H1 (cell line): Measurements from ENCODE around the gene MIPOL1. TPM values are rescaled to one million over a fixed set of nuclear protein-coding genes. Genes with fewer than 3 reads are reported as not detected.
A peak's percentile ranks its signal among the peaks of the same experiment; 100 is the strongest.

Experiments
- BCL11A ChIP-seq, 2 experiments: IDR thresholded peaks; one replicate each; pipeline ENCODE4 v1.6.1; 2011; ENCODE audit warnings: low read depth in 2 of 2, low read length in 2 of 2, mild to moderate bottlenecking in 2 of 2
- CBX8 ChIP-seq: fragments of 300-800, 300-1000 bp; sonication (generic); IDR thresholded peaks from 2 replicates; pipeline ENCODE4 v1.7.1; 2016; ENCODE audit warnings: low read depth, low read length, borderline replicate concordance
- CTBP2 ChIP-seq: IDR thresholded peaks from 2 replicates; pipeline ENCODE4 v1.7.0; 2011; ENCODE audit warnings: borderline replicate concordance, mild to moderate bottlenecking, moderate library complexity, mixed read lengths, low read length; ENCODE audit not compliant: insufficient read depth, insufficient read length
- EGR1 ChIP-seq: IDR thresholded peaks from 2 replicates; pipeline ENCODE4 v1.6.1; 2011; ENCODE audit warnings: low read depth, low read length, borderline replicate concordance
- EP300 ChIP-seq, 2 experiments: IDR thresholded peaks; 1 replicate in 1 of 2; 2 replicates in 1 of 2; pipeline ENCODE4 v1.6.1; 2011 to 2012; ENCODE audit warnings: low read depth in 2 of 2, low read length in 2 of 2, mild to moderate bottlenecking in 2 of 2, borderline replicate concordance in 1 of 2, inconsistent platforms in 1 of 2, moderate library complexity in 1 of 2
- EZH2 ChIP-seq: fragments of 200-600 bp; sonication (generic); IDR thresholded peaks from 2 replicates; pipeline ENCODE4 v1.7.1; 2012; ENCODE audit warnings: low read depth, mild to moderate bottlenecking, moderate library complexity, low read length, inconsistent platforms; ENCODE audit not compliant: severe bottlenecking
- FOSL1 ChIP-seq: IDR thresholded peaks from 2 replicates; pipeline ENCODE4 v1.6.1; 2011; ENCODE audit warnings: mild to moderate bottlenecking, low read depth, low read length, moderate library complexity; ENCODE audit not compliant: insufficient read depth
- JUN ChIP-seq: IDR thresholded peaks from 2 replicates; pipeline ENCODE4 v1.6.1; 2011; ENCODE audit warnings: low read depth, mild to moderate bottlenecking, improper control_type of control experiment, low read length
- NANOG ChIP-seq: IDR thresholded peaks from 2 replicates; pipeline ENCODE4 v1.6.1; 2011; ENCODE audit warnings: low read length, low read depth, mild to moderate bottlenecking, inconsistent platforms; ENCODE audit not compliant: insufficient read depth, poor library complexity, severe bottlenecking
- POLR2AphosphoS5 ChIP-seq: IDR thresholded peaks from 2 replicates; pipeline ENCODE4 v1.6.1; 2011; ENCODE audit warnings: low read depth, low read length
- RNF2 ChIP-seq: fragments of 200-900, 300-1000 bp; sonication (generic); IDR thresholded peaks from 2 replicates; pipeline ENCODE4 v1.7.1; 2016; ENCODE audit warnings: borderline replicate concordance, low read depth, mild to moderate bottlenecking, antibody characterized with exemption, low read length; ENCODE audit not compliant: poor library complexity, severe bottlenecking; ENCODE audit errors: missing control alignments
- SIN3A ChIP-seq, 2 experiments: IDR thresholded peaks in 1 of 2; conservative IDR thresholded peaks in 1 of 2; 2 replicates each; pipeline ENCODE4 v1.6.1; 2011 to 2012; ENCODE audit warnings: low read length in 2 of 2, improper control_type of control experiment in 1 of 2, low read depth in 1 of 2, mild to moderate bottlenecking in 1 of 2
- SIRT6 ChIP-seq: IDR thresholded peaks from one replicate; pipeline ENCODE4 v1.7.1; 2012; ENCODE audit warnings: low read length, inconsistent platforms
- SIX5 ChIP-seq: IDR thresholded peaks from 2 replicates; pipeline ENCODE4 v1.6.1; 2011; ENCODE audit warnings: mild to moderate bottlenecking, low read depth, low read length
- SP2 ChIP-seq: IDR thresholded peaks from 2 replicates; pipeline ENCODE4 v1.6.1; 2012; ENCODE audit warnings: mild to moderate bottlenecking, low read length, inconsistent platforms
- SUZ12 ChIP-seq: fragments of 200-600 bp; sonication (generic); IDR thresholded peaks from 2 replicates; pipeline ENCODE4 v1.6.1; 2012; ENCODE audit warnings: mild to moderate bottlenecking, inconsistent platforms, low read length, moderate library complexity, mixed read lengths
- TAF7 ChIP-seq: optimal IDR thresholded peaks from 2 replicates; pipeline ENCODE3; 2011; ENCODE audit warnings: low read depth, mild to moderate bottlenecking, inconsistent platforms, low read length, moderate library complexity, borderline replicate concordance
- TBP ChIP-seq: IDR thresholded peaks from 2 replicates; pipeline ENCODE4 v1.6.1; 2011; ENCODE audit warnings: low read depth, low read length, improper control_type of control experiment
- TEAD4 ChIP-seq: IDR thresholded peaks from 2 replicates; pipeline ENCODE4 v1.6.1; 2012; ENCODE audit warnings: low read depth, low read length, inconsistent platforms, mixed read lengths
- ZNF274 ChIP-seq: IDR thresholded peaks from 2 replicates; pipeline ENCODE4 v1.7.0; 2012; ENCODE audit warnings: low read length, borderline replicate concordance; ENCODE audit errors: extremely low read depth
- polyA plus RNA-seq, 7 experiments: library from polyadenylated mRNA; depleted of rRNA in 3 of 7; stranded (reverse) in 5 of 7; unstranded in 2 of 7; fragments of >200 nt in 5 of 7; fragments of 200-250 nt in 2 of 7; gene quantifications; 1 replicate in 5 of 7; 2 replicates in 1 of 7; 4 replicates in 1 of 7; pipeline versions ENCODE4 v1.2.1 to v1.2.3, GENCODE V29; 2011 to 2013; ENCODE audit warnings: missing spikeins in 2 of 7, mixed read lengths in 2 of 7
- total RNA-seq: library from RNA; stranded (reverse); fragmentation: NEBNext Ultra II Directional; extraction: Animal tissue kit (Norgen Biotek cat#: 25700); gene quantifications from 2 replicates; pipeline ENCODE4 v1.2.1, GENCODE V29; 2021
- TF ChIP-seq, protein P1 (sequence below): IDR thresholded peaks from 2 replicates; pipeline ENCODE4 v1.6.1; 2012; ENCODE audit warnings: inconsistent platforms
- TF ChIP-seq, protein P2 (sequence below): IDR thresholded peaks from 2 replicates; pipeline ENCODE4 v1.6.1; 2012; ENCODE audit warnings: inconsistent platforms

MIPOL1 gene
- total and polyA plus RNA-seq, 2 of the 8 experiments (the other 6 are each of a cell fraction or from before 2014, with no cell fraction given) = 2.8 to 23.9 TPM

GRCh38 chr14:37598747-37599506, 401.2 kb downstream of the MIPOL1 start (continued):
- TF ChIP-seq CTBP2 = no peak
- no peak for TF ChIP-seq TAF7
- TF ChIP-seq SP2 = no peak
- TF ChIP-seq SIX5 = no peak
- no peak for TF ChIP-seq EP300 (IDR thresholded peaks at IDR 0.05; ENCODE audit: borderline replicate concordance in 1 of 2, low read depth in 2 of 2, low read length in 2 of 2)
- TF ChIP-seq NANOG = no peak
- TF ChIP-seq, protein P1, sequence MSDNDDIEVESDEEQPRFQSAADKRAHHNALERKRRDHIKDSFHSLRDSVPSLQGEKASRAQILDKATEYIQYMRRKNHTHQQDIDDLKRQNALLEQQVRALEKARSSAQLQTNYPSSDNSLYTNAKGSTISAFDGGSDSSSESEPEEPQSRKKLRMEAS = peak; percentile 42
- TF ChIP-seq POLR2AphosphoS5 = no peak
- TF ChIP-seq BCL11A (IDR thresholded peaks at IDR 0.05; ENCODE audit: low read depth in 2 of 2, low read length in 2 of 2) = no peak
- TF ChIP-seq SUZ12 = peak; percentile 89
- TF ChIP-seq TBP = no peak
- TF ChIP-seq SIRT6 = no peak
- no peak for TF ChIP-seq TEAD4
- TF ChIP-seq EGR1 = no peak
- TF ChIP-seq SIN3A (conservative IDR thresholded peaks at IDR 0.05 in 1 of 2, IDR thresholded peaks at IDR 0.05 in 1 of 2; ENCODE audit: low read depth in 1 of 2, low read length in 2 of 2) = no peak
- TF ChIP-seq CBX8 = no peak
- TF ChIP-seq ZNF274 = no peak
- TF ChIP-seq, protein P2, sequence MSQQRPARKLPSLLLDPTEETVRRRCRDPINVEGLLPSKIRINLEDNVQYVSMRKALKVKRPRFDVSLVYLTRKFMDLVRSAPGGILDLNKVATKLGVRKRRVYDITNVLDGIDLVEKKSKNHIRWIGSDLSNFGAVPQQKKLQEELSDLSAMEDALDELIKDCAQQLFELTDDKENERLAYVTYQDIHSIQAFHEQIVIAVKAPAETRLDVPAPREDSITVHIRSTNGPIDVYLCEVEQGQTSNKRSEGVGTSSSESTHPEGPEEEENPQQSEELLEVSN = no peak
- peak; percentile 78 for TF ChIP-seq EZH2
- peak; percentile 14 for TF ChIP-seq RNF2
- no peak for TF ChIP-seq JUN
- TF ChIP-seq FOSL1 = no peak
